Activated gamma-delta T cell treated with anti-CD3 and anti-CD28 coated beads, Interleukin-2, amount 50 U/mL, for 16 hours (primary cell): ENCODE data around the gene TTLL11.

Source experiments
- DNase-seq: peaks from one replicate; pipeline ENCODE4 v3.0.0-alpha.2; 2020; ENCODE audit warnings: low read depth

TTLL11 gene

GRCh38 chr9:121825031-121825691 is 267.9 kb downstream of the TTLL11 start:
- DNase-seq = no peak

GRCh38 chr9:121824651-121825030 is 268.5 kb downstream of the TTLL11 start:
- no peak for DNase-seq

GRCh38 chr9:121823451-121824169 is 269.5 kb downstream of the TTLL11 start:
- no peak for DNase-seq

GRCh38 chr9:121822093-121823085 is 270.7 kb downstream of the TTLL11 start:
- DNase-seq = no peak

GRCh38 chr9:121821326-121821725 is 271.8 kb downstream of the TTLL11 start:
- no peak for DNase-seq

GRCh38 chr9:121820286-121821005 is 272.7 kb downstream of the TTLL11 start:
- no peak for DNase-seq

GRCh38 chr9:121819428-121820231 is 273.5 kb downstream of the TTLL11 start:
- DNase-seq = no peak

GRCh38 chr9:121818841-121819427 is 274.2 kb downstream of the TTLL11 start:
- no peak for DNase-seq

GRCh38 chr9:121818016-121818661 is 275.0 kb downstream of the TTLL11 start:
- no peak for DNase-seq

- DNase-seq = no peak
These were observed 275.6 kb downstream of the TTLL11 start for GRCh38 chr9:121817476-121817875.

- DNase-seq = no peak
These were observed 276.2 kb downstream of the TTLL11 start for GRCh38 chr9:121816845-121817450.

GRCh38 chr9:121816449-121816817 is 276.7 kb downstream of the TTLL11 start:
- DNase-seq = no peak

- DNase-seq = no peak
These were observed 277.3 kb downstream of the TTLL11 start for GRCh38 chr9:121815546-121816448.

- DNase-seq = no peak
These were observed 278.0 kb downstream of the TTLL11 start for GRCh38 chr9:121815084-121815483.

- DNase-seq = no peak
These were observed 278.5 kb downstream of the TTLL11 start for GRCh38 chr9:121814594-121814993.

GRCh38 chr9:121813519-121814210 is 279.4 kb downstream of the TTLL11 start:
- DNase-seq = no peak

- no peak for DNase-seq
These were observed 280.9 kb downstream of the TTLL11 start for GRCh38 chr9:121812159-121812735.

- DNase-seq = no peak
These were observed 281.4 kb downstream of the TTLL11 start for GRCh38 chr9:121811751-121812150.
